ENCODE data around the gene CNPY3.
A peak's percentile ranks its signal among the peaks of the same experiment; 100 is the strongest.

CNPY3 gene

DNA sequence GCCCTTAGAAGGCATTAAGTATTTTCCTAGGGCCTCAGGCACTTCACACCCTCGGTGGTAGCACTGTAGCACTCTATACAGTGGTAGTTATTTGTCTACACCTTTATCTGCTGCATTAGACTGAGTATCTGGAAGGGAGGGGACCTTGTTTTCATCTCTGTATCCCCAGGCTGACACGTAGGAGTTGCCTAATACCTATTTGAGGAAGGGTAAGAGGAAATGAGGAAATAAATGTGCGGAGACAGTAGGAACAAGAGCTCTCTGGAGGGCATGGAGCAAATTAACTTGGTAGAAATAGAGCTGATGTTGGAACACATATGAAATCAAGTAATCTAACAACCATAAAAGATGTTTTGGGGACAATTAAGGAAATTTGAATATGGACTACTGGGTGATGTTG, 3.9 kb downstream of the CNPY3 start:
- TF ChIP-seq, protein P1, sequence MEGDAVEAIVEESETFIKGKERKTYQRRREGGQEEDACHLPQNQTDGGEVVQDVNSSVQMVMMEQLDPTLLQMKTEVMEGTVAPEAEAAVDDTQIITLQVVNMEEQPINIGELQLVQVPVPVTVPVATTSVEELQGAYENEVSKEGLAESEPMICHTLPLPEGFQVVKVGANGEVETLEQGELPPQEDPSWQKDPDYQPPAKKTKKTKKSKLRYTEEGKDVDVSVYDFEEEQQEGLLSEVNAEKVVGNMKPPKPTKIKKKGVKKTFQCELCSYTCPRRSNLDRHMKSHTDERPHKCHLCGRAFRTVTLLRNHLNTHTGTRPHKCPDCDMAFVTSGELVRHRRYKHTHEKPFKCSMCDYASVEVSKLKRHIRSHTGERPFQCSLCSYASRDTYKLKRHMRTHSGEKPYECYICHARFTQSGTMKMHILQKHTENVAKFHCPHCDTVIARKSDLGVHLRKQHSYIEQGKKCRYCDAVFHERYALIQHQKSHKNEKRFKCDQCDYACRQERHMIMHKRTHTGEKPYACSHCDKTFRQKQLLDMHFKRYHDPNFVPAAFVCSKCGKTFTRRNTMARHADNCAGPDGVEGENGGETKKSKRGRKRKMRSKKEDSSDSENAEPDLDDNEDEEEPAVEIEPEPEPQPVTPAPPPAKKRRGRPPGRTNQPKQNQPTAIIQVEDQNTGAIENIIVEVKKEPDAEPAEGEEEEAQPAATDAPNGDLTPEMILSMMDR (IDR thresholded peaks at IDR 0.05; ENCODE audit: low read depth, low read length), result no peak
- TF ChIP-seq EZH2phosphoT487 (IDR thresholded peaks at IDR 0.05; ENCODE audit: low read depth), result no peak
- no peak overlapping the region; the same call in 1 of the 2 replicates for H3K27ac ChIP-seq (ENCODE audit: low read length)
- H4K20me1 ChIP-seq (ENCODE audit: insufficient read depth, low read length), result peaks cover 74% of the 10 kb centered on the region
- peaks cover 64% of the 10 kb centered on the region for H3K4me1 ChIP-seq (ENCODE audit: low read length)
- peaks cover 80% of the 10 kb centered on the region for H3K79me2 ChIP-seq (ENCODE audit: low read length)
- no peak overlapping the region for H2AFZ ChIP-seq (ENCODE audit: low read depth, low read length)
- H3K36me3 ChIP-seq (replicated peaks; ENCODE audit: low read depth, low read length), result peaks cover 68% of the 10 kb centered on the region
- H3K9ac ChIP-seq (ENCODE audit: low read length), result no peak overlapping the region
- H3K9me3 ChIP-seq (ENCODE audit: insufficient read depth, low read length), result no peaks in the 10 kb centered on the region
- H3K4me3 ChIP-seq (ENCODE audit: low read length), result peak overlapping the region; percentile 33; the same call in 1 of the 2 replicates
- H3K4me2 ChIP-seq (ENCODE audit: low read length), result peak overlapping the region; percentile 49
- H3K27me3 ChIP-seq (ENCODE audit: low read depth, low read length), result no peaks in the 10 kb centered on the region

DNA sequence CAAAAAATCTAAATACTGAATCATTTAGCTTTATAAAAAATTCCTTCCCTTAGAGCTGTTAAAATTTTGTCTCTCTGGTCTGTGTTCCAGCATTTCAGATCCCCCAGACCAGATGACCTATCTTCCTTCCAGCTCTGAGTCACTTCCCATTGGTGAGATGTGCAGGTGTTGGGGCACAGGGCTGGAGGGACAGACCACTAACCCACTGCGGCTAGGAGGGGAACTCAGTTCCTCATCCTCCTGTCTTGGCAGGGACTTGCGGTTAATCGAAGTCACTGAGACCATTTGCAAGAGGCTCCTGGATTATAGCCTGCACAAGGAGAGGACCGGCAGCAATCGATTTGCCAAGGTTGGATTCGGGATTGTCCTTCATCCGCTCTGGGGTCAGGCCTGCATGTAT, 6.0 kb downstream of the CNPY3 start:
- Histone ChIP-seq H3K9ac (ENCODE audit: low read length) (no peak overlapping the region), H3K36me3 (replicated peaks; ENCODE audit: low read depth, low read length) (peaks cover 86% of the 10 kb centered on the region), H3K79me2 (ENCODE audit: low read length) (peaks cover 90% of the 10 kb centered on the region), H3K4me2 (ENCODE audit: low read length) (peak overlapping the region; percentile 11), H3K27me3 (ENCODE audit: low read depth, low read length) (no peaks in the 10 kb centered on the region), H4K20me1 (ENCODE audit: insufficient read depth, low read length) (peaks cover 89% of the 10 kb centered on the region), H3K27ac (ENCODE audit: low read length) (peak overlapping the region; percentile 27), H3K4me1 (ENCODE audit: low read length) (peaks cover 62% of the 10 kb centered on the region), H3K4me3 (ENCODE audit: low read length) (0 out of 2 replicates have a peak overlapping the region, but pooled peaks have one; percentile 7), H3K9me3 (ENCODE audit: insufficient read depth, low read length) (no peaks in the 10 kb centered on the region), H2AFZ (ENCODE audit: low read depth, low read length) (no peak overlapping the region)
- TF ChIP-seq EZH2phosphoT487 (IDR thresholded peaks at IDR 0.05; ENCODE audit: low read depth), result no peak
- TF ChIP-seq, protein P1 (IDR thresholded peaks at IDR 0.05; ENCODE audit: low read depth, low read length), result no peak

DNA sequence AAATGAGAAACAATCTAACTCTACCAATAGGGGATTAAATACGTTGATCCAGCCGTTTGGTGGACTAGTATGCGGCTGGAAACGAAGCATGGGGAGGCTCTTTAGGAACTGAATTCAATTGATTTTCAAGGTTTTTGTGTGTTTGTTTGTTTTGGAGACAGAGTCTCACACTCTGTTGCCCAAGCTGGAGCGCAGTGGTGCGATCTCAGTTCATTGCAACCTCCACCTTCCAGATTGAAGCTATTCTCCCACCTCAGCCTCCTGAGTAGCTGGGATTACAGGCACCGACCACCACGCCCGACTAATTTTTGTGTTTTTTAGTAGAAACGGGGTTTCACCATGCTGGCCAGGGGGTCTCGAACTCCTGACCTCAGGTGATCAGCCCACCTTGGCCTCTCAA, 7.1 kb downstream of the CNPY3 start:
- Histone ChIP-seq H3K4me2 (ENCODE audit: low read length) (no peak overlapping the region), H3K36me3 (replicated peaks; ENCODE audit: low read depth, low read length) (peaks cover 85% of the 10 kb centered on the region), H3K27ac (ENCODE audit: low read length) (no peak overlapping the region), H3K4me3 (ENCODE audit: low read length) (no peak overlapping the region), H2AFZ (ENCODE audit: low read depth, low read length) (no peak overlapping the region), H3K9ac (ENCODE audit: low read length) (no peak overlapping the region), H4K20me1 (ENCODE audit: insufficient read depth, low read length) (peaks cover 79% of the 10 kb centered on the region), H3K9me3 (ENCODE audit: insufficient read depth, low read length) (no peaks in the 10 kb centered on the region), H3K27me3 (ENCODE audit: low read depth, low read length) (no peaks in the 10 kb centered on the region), H3K79me2 (ENCODE audit: low read length) (peaks cover 80% of the 10 kb centered on the region), H3K4me1 (ENCODE audit: low read length) (peaks cover 51% of the 10 kb centered on the region)
- TF ChIP-seq EZH2phosphoT487 (IDR thresholded peaks at IDR 0.05; ENCODE audit: low read depth), result no peak
- TF ChIP-seq, protein P1 (IDR thresholded peaks at IDR 0.05; ENCODE audit: low read depth, low read length), result no peak

DNA sequence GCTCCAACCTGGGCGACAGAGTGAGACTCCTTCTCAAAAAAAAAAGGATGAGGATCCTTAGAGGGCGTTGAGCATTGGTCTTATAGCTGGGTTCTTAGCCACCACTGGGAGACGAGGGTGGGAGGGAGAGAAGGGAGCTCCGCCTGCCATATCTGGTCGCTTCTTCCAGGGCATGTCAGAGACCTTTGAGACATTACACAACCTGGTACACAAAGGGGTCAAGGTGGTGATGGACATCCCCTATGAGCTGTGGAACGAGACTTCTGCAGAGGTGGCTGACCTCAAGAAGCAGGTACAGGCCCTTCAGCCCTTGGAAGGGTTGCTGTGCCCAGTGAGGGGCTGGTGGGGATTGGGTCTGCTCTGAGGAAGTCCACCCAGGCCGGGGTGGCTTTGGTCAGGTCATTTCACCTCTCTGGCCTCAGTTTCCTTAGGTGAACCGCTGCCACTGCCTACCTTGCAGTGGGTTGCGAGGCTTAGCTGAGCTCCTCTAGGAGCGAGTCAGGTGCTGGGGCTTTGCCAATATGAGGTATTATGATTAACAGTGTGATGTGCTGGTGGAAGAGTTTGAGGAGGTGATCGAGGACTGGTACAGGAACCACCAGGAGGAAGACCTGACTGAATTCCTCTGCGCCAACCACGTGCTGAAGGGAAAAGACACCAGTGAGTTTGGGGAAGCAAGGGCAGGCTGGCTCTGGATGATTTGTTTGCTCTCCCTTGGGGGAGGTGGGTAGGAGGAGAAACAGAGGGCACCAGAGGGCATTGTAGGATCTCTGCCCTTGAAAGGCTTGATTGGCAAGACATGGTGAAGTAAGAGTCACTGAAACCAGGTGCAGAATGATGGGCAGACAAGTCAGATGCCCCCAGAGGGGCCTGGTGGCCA, 8.5 kb downstream of the CNPY3 start:
- Histone ChIP-seq H3K4me1 (ENCODE audit: low read length) (peaks cover 39% of the 10 kb centered on the region), H3K9me3 (ENCODE audit: insufficient read depth, low read length) (no peaks in the 10 kb centered on the region), H3K4me3 (ENCODE audit: low read length) (no peak overlapping the region), H3K36me3 (replicated peaks; ENCODE audit: low read depth, low read length) (peaks cover 81% of the 10 kb centered on the region), H4K20me1 (ENCODE audit: insufficient read depth, low read length) (peaks cover 67% of the 10 kb centered on the region), H3K9ac (ENCODE audit: low read length) (no peak overlapping the region), H3K27me3 (ENCODE audit: low read depth, low read length) (no peaks in the 10 kb centered on the region), H2AFZ (ENCODE audit: low read depth, low read length) (no peak overlapping the region), H3K4me2 (ENCODE audit: low read length) (no peak overlapping the region), H3K27ac (ENCODE audit: low read length) (no peak overlapping the region), H3K79me2 (ENCODE audit: low read length) (peaks cover 66% of the 10 kb centered on the region)
- TF ChIP-seq, protein P1 (IDR thresholded peaks at IDR 0.05; ENCODE audit: low read depth, low read length), result no peak
- TF ChIP-seq EZH2phosphoT487 (IDR thresholded peaks at IDR 0.05; ENCODE audit: low read depth), result no peak

Data from OCI-LY3 (cell line).